Stimulated activated CD8-positive, alpha-beta memory T cell treated with anti-CD3 and anti-CD28 coated beads, Interleukin-15, amount 100 ng/mL, for 1 hour (primary cell): ENCODE data around the gene SRC.

Experiments used
- DNase-seq: peaks from one replicate; pipeline ENCODE4 v3.0.0-alpha.2; 2020; ENCODE audit warnings: low read depth

The SRC gene

GRCh38 chr20:37345339-37346235, at the start of gene SRC:
TSS of gene SRC (plus strand) at chr20:37346140. CDS start at chr20:37384154, 38,014 bp downstream.
- no peak for DNase-seq

- no peak for DNase-seq
Measured at GRCh38 chr20:37296371-37296770, 49.6 kb upstream of the SRC start.

- DNase-seq: no peak
Measured at GRCh38 chr20:37297066-37297736, 48.7 kb upstream of the SRC start.

GRCh38 chr20:37298190-37298939, 47.6 kb upstream of the SRC start:
- no peak for DNase-seq

- DNase-seq: no peak
Measured at GRCh38 chr20:37299718-37300528, 46.0 kb upstream of the SRC start.

- no peak for DNase-seq
Measured at GRCh38 chr20:37301120-37301519, 44.8 kb upstream of the SRC start.

- DNase-seq: no peak
Measured at GRCh38 chr20:37301558-37301957, 44.4 kb upstream of the SRC start.

GRCh38 chr20:37302981-37303380, 43.0 kb upstream of the SRC start:
- no peak for DNase-seq

- no peak for DNase-seq
Measured at GRCh38 chr20:37303637-37304036, 42.3 kb upstream of the SRC start.

- no peak for DNase-seq
Measured at GRCh38 chr20:37305079-37305478, 40.9 kb upstream of the SRC start.

- no peak for DNase-seq
Measured at GRCh38 chr20:37305839-37306238, 40.1 kb upstream of the SRC start.

- DNase-seq: no peak
Measured at GRCh38 chr20:37308086-37309050, 37.6 kb upstream of the SRC start.

- DNase-seq: no peak
Measured at GRCh38 chr20:37309290-37309689, 36.6 kb upstream of the SRC start.

GRCh38 chr20:37309936-37310590, 35.9 kb upstream of the SRC start:
- DNase-seq: no peak

- DNase-seq: no peak
Measured at GRCh38 chr20:37310951-37311350, 35.0 kb upstream of the SRC start.

- DNase-seq: no peak
Measured at GRCh38 chr20:37311710-37312355, 34.1 kb upstream of the SRC start.

- no peak for DNase-seq
Measured at GRCh38 chr20:37313546-37314091, 32.3 kb upstream of the SRC start.

- DNase-seq: no peak
Measured at GRCh38 chr20:37314099-37314498, 31.8 kb upstream of the SRC start.

GRCh38 chr20:37314617-37315016, 31.3 kb upstream of the SRC start:
- DNase-seq: no peak
